ENCODE results near the gene NOS1.

The NOS1 gene

GRCh38 chr12:117168976-117169375 is 192.4 kb downstream of the NOS1 start:
- H3K27ac ChIP-seq = no peak overlapping the region
- no peaks in the 10 kb centered on the region for H3K9me3 ChIP-seq (ENCODE audit: control insufficient read depth, low read length)
- no peaks in the 10 kb centered on the region for H3K36me3 ChIP-seq (ENCODE audit: control insufficient read depth, insufficient read depth, low read length)
- H2AFZ ChIP-seq = no peak overlapping the region
- TF ChIP-seq CTCF (IDR thresholded peaks at IDR 0.05) = no peak
- no peak overlapping the region for H3K9ac ChIP-seq
- H3K4me1 ChIP-seq = no peaks in the 10 kb centered on the region
- no peak overlapping the region for H3K4me2 ChIP-seq (ENCODE audit: low read length)
- no peak overlapping the region for H3K4me3 ChIP-seq (ENCODE audit: low read depth, low read length)
- peaks cover 2% of the 10 kb centered on the region for H3K79me2 ChIP-seq
- no peaks in the 10 kb centered on the region for H3K27me3 ChIP-seq (ENCODE audit: control insufficient read depth, insufficient read depth, low read length)

- Histone ChIP-seq H3K27ac (no peak overlapping the region), H2AFZ (no peak overlapping the region), H3K36me3 (ENCODE audit: control insufficient read depth, insufficient read depth, low read length) (no peaks in the 10 kb centered on the region)
Measured at GRCh38 chr12:117167769-117168168, 193.7 kb downstream of the NOS1 start.

GRCh38 chr12:117166107-117166506 is 195.3 kb downstream of the NOS1 start:
- H3K4me1 ChIP-seq = no peaks in the 10 kb centered on the region
- no peaks in the 10 kb centered on the region for H3K27me3 ChIP-seq (ENCODE audit: control insufficient read depth, insufficient read depth, low read length)
- peaks cover 2% of the 10 kb centered on the region for H3K79me2 ChIP-seq
- H3K4me3 ChIP-seq (ENCODE audit: low read depth, low read length) = no peak overlapping the region
- no peak overlapping the region for H3K27ac ChIP-seq
- no peak overlapping the region for H2AFZ ChIP-seq
- no peak overlapping the region for H3K9ac ChIP-seq
- H3K36me3 ChIP-seq (ENCODE audit: control insufficient read depth, insufficient read depth, low read length) = no peaks in the 10 kb centered on the region
- H3K4me2 ChIP-seq (ENCODE audit: low read length) = no peak overlapping the region
- no peak for TF ChIP-seq CTCF (IDR thresholded peaks at IDR 0.05)
- H3K9me3 ChIP-seq (ENCODE audit: control insufficient read depth, low read length) = no peaks in the 10 kb centered on the region

More at GRCh38 chr12:117167769-117168168, 193.7 kb downstream of the NOS1 start:
- Histone ChIP-seq H3K9me3 (ENCODE audit: control insufficient read depth, low read length) (no peaks in the 10 kb centered on the region), H3K79me2 (peaks cover 2% of the 10 kb centered on the region), H3K4me2 (ENCODE audit: low read length) (no peak overlapping the region), H3K9ac (no peak overlapping the region), H3K4me3 (ENCODE audit: low read depth, low read length) (no peak overlapping the region), H3K4me1 (no peaks in the 10 kb centered on the region), H3K27me3 (ENCODE audit: control insufficient read depth, insufficient read depth, low read length) (no peaks in the 10 kb centered on the region)
- TF ChIP-seq CTCF (IDR thresholded peaks at IDR 0.05) = no peak

GRCh38 chr12:117165342-117165741 is 196.1 kb downstream of the NOS1 start:
- H3K9me3 ChIP-seq (ENCODE audit: control insufficient read depth, low read length) = no peaks in the 10 kb centered on the region
- H3K27me3 ChIP-seq (ENCODE audit: control insufficient read depth, insufficient read depth, low read length) = no peaks in the 10 kb centered on the region
- H3K9ac ChIP-seq = no peak overlapping the region
- no peak overlapping the region for H2AFZ ChIP-seq
- peaks cover 2% of the 10 kb centered on the region for H3K79me2 ChIP-seq
- H3K4me2 ChIP-seq (ENCODE audit: low read length) = no peak overlapping the region
- H3K4me1 ChIP-seq = no peaks in the 10 kb centered on the region
- H3K36me3 ChIP-seq (ENCODE audit: control insufficient read depth, insufficient read depth, low read length) = no peaks in the 10 kb centered on the region
- H3K4me3 ChIP-seq (ENCODE audit: low read depth, low read length) = no peak overlapping the region
- no peak for TF ChIP-seq CTCF (IDR thresholded peaks at IDR 0.05)
- no peak overlapping the region for H3K27ac ChIP-seq

GRCh38 chr12:117162633-117163032 is 198.8 kb downstream of the NOS1 start:
- no peaks in the 10 kb centered on the region for H3K79me2 ChIP-seq

More at GRCh38 chr12:117162633-117163032, 198.8 kb downstream of the NOS1 start:
- no peak overlapping the region for H3K4me3 ChIP-seq (ENCODE audit: low read depth, low read length)
- no peaks in the 10 kb centered on the region for H3K4me1 ChIP-seq
- H2AFZ ChIP-seq = no peak overlapping the region
- no peaks in the 10 kb centered on the region for H3K9me3 ChIP-seq (ENCODE audit: control insufficient read depth, low read length)
- no peak for TF ChIP-seq CTCF (IDR thresholded peaks at IDR 0.05)
- no peak overlapping the region for H3K4me2 ChIP-seq (ENCODE audit: low read length)
- no peaks in the 10 kb centered on the region for H3K27me3 ChIP-seq (ENCODE audit: control insufficient read depth, insufficient read depth, low read length)
- H3K9ac ChIP-seq = no peak overlapping the region
- H3K36me3 ChIP-seq (ENCODE audit: control insufficient read depth, insufficient read depth, low read length) = no peaks in the 10 kb centered on the region
- H3K27ac ChIP-seq = no peak overlapping the region
